Epithelial cell of prostate (primary cell): ENCODE data around the gene ZBTB20.

Source experiments
- DNase-seq: peaks from one replicate; pipeline ENCODE4 v3.0.0-alpha.2; 2011; ENCODE audit warnings: low read depth, low spot score
- H3K27ac ChIP-seq: fragments of 450-650 bp; 2 replicates; pipeline ENCODE4 v1.5.1; 2017; ENCODE audit warnings: mild to moderate bottlenecking

The ZBTB20 gene

DNA sequence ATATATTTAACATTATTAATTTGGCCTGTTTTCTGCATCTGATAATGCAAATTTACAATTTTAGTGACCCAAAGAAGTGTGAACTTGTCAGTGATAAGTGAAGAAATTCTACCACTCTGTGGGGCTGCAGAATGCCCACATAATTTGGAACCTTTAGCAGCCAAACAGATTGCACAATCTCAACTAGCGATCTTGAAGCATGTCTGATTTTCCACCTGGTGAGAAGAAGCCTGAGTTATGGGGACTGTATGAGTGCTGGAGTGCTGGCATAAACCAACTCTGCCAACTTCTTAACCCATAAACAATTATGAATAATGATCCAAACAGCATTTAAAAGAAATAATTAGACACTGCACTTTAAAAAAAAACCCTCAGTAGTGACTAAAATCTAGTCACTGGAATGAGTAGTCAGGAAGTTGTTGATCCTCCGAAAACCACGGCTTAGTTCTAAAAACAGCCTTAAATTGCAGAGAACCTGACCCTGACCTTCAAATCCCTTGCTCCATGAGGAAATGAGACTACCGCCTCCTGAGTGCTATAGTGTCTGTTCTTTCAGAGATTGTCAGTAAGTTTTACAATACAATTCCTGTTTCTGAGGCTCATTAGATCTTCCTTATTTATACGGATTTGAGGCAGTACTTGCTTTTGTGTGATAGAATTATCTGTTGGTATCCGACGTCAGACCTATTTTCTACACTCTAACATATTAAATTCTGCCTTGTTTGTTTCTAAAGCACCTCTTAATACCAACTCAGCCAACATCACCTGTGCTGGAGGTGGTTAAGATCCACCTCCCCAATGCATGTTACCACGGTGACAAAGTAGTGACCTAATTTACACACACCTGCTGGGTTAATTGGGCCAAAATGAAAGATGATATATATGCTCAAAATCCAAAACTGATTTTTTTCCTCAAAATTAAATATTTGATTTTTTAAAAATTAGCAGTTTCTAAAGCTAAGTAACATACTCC is 267.7 kb downstream of the ZBTB20 start:
- peak overlapping the region; percentile 1 for H3K27ac ChIP-seq
- no peak for DNase-seq

DNA sequence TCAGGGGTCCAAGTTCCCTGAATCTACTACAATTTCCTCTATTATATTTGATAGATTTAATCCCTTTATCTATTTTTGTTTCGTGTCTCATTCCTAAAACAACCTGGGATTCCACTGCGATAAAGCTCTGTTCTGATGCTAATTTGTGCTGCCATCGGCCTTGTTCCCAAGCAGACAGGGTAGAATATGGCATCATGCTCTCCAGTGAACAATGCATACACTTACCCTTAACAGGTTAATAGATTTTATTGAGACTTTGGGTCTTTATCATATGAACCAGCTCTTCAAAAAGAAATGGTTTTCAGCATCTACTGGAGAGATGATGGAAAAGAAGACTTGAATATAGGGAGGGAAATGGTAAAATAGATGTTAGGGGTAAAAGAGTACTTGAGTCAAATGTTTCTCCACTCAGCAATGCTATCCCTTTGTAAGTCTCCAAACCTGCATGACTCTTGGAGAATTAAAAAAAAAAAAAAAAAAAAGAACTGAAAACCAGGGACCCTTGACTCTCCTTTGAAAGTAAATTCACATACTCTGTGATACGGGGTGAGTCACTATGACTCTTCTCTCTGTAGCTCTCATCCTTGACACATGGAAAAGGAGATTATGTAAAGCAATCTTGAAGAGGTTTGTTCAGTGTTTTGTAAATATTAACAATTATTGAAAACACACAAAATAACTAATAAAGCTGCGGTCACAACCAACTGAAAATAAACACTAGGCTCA is 268.8 kb downstream of the ZBTB20 start:
- H3K27ac ChIP-seq, result no peak overlapping the region
- DNase-seq, result no peak

DNA sequence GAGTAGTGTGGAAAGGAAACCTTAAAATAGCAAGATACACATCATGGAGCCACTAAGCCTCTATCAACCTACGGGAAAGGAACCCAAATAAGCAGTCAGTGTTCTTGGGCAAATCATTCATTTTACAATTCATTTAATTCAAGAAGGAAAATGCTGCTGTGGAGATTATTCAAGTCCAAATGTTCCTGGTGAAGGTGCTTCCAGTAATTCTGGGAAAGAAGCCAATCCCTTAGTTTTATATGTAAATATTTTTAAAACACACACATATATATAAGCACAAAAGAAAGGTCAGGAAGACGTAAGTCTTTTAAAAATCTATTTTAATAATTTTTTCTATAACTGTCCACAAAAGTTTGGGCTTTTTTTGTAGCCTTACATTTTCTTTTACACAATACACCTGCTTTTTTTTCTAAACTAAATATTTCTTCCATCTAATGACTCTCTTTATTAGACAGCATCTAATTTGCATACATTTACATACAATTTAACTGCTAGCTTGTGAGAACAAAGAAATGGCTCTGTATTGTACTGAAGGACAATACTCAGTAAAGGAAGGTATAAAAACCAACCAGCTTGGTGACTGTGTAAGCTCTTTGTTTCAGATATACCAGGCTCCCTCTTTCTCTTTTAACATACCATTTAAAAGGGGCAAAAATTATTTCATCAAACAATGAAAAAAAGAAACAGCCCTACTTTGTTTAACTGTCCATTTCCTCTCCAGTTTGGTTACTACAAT is 269.5 kb downstream of the ZBTB20 start:
- no peak overlapping the region for H3K27ac ChIP-seq
- no peak for DNase-seq

DNA sequence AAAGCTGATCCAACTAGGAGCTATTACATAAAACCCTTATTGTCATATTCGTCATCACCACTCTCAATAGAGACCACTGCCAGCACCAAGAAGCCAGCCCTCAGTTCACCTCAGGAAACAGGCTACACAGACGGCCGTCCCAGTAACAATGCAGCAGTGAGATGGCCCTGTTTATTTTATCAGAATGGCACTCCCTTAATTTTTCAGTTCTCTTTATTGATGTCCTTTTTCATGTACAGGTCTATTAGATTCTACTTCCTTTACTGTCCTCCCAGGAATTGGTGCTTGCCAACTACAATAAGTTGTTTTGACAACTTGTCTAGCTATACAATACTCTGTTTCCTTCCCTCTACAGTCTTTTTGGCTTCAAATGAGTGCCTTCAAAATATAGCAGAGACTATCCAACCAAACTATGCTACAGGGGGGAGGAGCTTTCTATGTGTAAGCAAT is 272.5 kb downstream of the ZBTB20 start:
- H3K27ac ChIP-seq, result no peak overlapping the region
- DNase-seq, result no peak

DNA sequence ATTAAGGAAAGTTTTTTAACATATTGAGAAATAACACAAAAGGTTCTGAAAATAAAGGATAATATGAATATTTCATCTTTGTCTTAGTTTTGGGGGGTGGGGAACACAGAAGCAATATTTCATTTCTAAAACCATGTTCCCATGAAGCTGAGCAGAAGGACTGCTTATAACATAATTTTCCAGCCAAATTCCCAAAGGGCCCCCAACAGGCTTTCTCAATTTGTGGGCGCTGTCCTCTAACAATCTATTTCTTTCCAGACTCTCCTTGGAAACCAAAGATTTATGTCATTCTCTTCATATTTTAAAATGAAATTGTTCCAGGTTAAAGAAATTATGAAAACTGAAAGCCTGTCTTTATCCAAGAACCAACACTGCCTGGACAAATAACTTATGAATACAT is 273.5 kb downstream of the ZBTB20 start:
- DNase-seq, result no peak
- H3K27ac ChIP-seq, result no peak overlapping the region

DNA sequence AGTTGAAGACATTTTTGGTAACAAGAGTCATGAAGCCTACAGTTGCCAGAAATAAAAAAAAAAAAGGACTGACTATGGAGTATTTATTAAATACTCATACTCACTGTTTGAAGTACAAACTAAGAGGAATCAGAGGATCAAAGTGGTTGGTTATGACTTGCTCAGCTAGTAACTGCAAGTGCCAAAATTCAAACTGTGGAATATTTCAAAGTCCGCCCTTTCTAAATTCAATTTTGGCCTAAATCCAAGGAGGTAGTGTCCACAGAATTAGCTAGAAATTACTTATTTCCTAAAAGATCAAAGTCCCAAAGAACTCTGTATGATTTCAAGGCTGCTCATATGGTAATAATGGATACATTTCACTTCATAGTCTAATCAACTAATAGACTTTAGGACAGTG is 274.5 kb downstream of the ZBTB20 start:
- no peak for DNase-seq
- H3K27ac ChIP-seq, result no peak overlapping the region

DNA sequence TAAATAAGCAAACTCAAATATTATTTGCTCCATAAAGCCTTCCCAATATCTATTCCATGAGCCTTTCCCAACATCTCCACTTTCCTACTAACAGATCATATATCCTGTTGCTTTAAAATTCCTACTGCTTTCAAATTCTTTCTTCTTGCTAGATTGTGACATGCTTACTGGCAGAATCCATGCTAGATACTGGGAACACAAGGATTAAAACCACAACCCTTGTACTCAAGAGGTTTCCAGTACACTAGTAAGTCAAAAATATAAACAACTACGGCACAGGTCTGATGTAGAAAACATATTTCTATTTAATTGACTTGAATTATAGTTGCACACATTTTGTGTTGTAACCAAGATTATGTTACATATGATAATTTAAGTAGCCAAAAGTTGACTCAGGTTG is 275.0 kb downstream of the ZBTB20 start:
- no peak overlapping the region for H3K27ac ChIP-seq
- no peak for DNase-seq

DNA sequence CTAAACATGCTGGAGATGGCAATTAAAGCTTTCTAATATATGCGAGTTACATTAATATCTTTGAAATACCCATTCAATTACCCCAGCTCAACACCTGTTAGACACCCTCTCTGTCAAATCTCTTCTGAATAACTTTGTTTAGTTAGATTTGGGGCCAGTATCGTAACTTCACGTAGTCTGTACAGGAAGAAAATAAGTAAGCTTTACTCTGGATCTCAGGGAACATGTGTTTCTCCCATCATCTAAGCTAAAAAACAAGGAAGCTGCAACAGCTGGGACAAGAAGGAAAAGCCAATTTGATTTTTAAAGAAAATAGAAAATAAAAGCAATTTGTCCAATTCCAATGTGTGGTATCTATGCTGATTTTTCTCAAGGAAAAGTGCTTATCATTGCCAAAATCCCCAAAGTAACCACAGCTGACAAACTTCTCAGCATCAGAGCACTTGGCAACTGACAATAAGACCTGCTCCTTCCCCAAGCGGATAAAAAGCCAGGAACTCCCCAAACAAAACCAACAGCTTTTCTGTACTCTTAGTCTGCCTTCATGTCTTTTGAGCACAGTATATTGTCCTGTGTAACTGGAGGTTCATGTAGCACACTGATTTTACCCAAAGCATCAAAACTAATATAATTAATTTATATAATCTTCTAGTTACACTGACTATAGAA is 279.1 kb downstream of the ZBTB20 start:
- no peak overlapping the region for H3K27ac ChIP-seq
- DNase-seq, result no peak

DNA sequence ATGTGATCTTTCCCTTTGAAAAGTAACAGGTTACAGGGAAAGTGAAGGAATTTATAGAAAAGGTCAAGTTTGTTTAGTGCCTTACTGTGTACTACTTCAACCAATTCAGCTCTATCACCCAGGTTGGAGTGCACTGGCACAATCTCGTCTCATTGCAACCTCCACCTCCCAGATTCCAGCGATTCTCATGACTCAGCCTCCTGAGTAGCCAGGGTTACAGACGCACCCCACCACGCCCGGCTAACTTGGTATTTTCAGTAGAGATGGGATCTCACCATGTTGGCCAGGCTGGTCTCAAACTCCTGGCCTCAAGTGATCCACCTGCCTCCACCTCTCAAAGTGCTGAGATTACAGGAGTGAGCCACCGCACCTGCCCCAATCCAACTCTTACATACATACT is 279.7 kb downstream of the ZBTB20 start:
- H3K27ac ChIP-seq, result no peak overlapping the region
- DNase-seq, result no peak

DNA sequence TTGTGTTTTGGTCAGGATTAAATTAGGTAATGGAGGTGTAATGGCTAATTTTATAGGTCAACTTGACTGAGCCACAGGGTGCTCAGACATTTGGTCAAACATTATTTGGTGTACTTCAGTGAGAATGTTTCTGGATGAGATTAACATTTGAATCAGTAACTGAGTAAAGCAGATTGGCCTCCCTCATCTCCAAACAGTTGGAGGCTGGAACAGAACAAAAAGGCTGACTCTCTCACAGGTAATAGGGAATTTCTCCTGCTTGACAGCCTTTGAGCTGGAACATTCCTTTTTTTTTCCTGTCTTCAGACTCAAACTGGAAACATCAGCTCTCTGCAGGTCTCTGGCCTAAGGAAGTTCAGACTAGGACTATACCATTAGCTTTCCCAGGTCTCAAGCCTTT is 280.7 kb downstream of the ZBTB20 start:
- no peak for DNase-seq

DNA sequence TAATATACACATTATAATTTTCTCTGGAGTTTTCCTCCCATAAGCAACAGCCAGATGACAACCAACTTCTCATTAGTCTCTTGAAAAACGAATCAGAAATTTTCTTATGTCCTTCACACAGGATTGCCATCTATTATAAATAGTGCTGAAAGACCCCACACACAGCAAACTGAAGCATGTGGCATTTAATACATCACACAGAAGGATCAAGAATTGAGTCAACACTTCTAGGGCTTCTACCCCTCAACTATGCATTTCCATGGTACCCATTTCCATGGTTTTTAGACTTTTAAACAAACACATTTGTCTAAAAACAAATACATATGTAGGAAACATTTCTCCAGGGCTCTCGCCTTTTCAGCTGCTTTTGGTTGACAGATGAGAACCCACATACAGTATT is 282.1 kb downstream of the ZBTB20 start:
- no peak for DNase-seq
- no peak overlapping the region for H3K27ac ChIP-seq

More for the DNA sequence above, 280.7 kb downstream of the ZBTB20 start:
- no peak overlapping the region for H3K27ac ChIP-seq

DNA sequence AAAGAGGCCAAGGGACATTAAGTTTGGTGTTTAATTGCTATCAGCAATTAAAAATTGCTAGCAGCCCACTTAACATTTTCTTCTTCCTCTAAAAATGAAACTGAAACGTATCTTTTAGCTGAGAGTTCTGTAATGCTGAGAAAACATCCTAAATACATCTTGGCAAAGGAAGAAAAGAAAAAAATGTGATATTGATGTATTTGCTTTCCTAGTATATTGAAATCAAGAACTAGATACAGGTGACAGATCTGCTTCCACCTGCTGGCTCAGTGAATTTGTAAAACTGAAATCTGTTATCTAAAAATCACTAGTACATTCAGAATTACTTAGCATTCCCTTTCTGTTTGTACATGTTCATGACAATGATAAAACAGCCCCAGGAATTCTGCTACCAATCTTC is 283.2 kb downstream of the ZBTB20 start:
- H3K27ac ChIP-seq, result no peak overlapping the region
- no peak for DNase-seq

DNA sequence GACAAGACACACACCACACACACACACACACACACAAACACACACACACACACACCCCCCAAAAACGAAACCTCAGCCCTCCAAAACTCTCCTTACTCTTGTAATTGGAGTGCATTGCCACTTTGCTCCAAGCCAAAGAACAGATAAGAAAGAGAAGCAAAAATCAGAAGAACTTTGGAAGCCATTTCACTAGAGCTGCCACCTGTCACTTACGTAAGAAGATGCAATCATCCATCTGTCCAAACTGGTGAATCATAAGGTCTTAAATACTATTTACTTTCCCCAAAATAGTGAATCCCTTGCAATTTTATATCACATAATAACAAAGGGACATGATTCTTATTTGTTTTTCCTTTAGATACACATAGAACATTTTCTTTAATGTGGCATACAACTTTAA is 285.4 kb downstream of the ZBTB20 start:
- H3K27ac ChIP-seq, result no peak overlapping the region
- DNase-seq, result no peak

DNA sequence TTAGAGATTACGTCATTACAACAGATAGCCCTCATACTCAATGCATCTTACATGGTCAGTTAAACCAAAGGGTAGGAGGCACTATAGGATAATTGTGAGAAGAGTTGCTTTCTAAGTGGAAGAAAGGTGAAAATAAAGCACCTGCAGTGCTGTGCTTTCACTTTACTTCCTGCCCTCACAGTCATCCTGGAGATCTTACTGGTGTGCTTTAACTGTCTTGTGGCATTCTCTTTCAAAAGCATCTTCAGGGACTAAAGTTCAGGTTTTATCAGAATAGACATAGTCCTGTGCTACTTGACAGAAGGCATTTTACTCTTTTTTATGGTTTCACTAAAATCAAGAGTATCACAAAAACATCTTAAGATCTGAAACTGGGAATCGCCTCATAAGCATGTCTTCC is 286.6 kb downstream of the ZBTB20 start:
- no peak overlapping the region for H3K27ac ChIP-seq
- DNase-seq, result no peak

DNA sequence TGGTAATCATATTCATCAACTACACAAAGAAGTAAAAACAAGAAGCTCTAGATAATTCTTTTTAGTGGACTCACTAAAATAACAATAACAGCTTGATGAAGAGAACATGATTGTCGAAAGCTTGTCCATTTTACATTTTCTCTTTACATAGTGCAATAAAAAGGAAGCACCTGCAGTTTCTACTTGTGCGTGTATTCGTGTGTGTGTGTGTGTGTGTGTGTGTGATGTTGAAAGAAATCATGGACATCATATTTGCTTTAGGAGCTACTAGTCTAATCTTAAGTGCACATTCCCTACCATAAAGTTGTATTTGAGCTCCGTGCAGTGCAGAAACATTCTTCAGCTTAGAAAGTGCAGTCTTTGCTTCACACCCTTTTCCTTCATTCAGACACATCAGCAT is 288.8 kb downstream of the ZBTB20 start:
- no peak for DNase-seq
- H3K27ac ChIP-seq, result no peak overlapping the region

DNA sequence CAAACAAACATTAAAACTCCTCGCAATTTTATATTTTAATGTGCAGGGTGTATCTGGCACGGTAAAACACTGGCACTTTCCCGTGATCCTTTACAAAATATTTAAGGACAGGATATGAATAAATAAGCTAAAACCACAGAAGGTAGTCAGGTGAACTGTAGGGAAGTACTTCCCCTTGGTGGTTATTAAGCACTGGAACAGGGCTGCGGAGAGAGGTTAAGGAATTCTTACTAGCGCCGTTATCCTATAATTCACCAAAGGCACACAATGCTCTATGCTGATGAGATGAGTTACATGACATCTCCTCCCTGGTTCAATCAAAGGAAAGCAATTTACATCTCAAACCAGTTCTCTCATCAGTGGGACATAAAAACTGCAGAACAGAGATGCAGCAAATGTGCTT is 289.8 kb downstream of the ZBTB20 start:
- no peak for DNase-seq
- H3K27ac ChIP-seq, result no peak overlapping the region

DNA sequence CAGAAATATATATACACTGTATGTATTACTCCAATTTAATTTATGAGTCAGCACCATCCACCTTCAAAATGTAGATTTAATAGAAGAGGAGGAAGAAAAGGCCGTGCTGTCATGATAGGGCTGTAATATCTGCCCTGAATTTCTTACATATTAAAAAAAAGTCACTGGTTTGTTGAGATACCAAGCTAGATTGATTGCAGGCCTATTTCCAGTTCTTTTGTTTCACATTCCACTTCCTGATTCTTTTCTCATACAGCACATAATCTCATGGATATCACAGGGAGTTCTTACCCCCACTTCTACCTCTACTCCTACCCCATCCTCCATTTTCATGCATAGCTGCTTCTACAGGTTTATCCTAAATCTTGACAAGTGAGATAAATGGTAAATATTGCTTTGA is 290.3 kb downstream of the ZBTB20 start:
- H3K27ac ChIP-seq, result no peak overlapping the region
- DNase-seq, result no peak

DNA sequence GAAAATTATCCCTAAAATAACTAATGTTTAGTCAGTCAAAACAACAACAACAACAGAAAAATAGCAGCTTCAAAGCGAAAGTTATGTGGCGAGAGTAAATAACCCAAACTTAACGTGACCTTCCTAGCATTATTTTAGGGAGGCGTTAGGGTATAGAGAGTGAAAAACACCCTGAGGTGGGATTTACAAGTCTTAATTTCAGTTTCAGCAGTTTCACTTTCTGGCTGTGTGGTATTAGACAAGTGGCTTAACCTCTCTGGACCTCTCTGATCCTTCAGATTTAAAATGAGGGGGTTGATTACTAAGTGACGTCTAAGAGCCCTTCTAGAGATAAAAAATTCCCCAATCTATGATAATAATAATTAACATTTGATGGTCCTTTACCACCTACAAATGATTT is 291.2 kb downstream of the ZBTB20 start:
- no peak overlapping the region for H3K27ac ChIP-seq
- DNase-seq, result no peak

DNA sequence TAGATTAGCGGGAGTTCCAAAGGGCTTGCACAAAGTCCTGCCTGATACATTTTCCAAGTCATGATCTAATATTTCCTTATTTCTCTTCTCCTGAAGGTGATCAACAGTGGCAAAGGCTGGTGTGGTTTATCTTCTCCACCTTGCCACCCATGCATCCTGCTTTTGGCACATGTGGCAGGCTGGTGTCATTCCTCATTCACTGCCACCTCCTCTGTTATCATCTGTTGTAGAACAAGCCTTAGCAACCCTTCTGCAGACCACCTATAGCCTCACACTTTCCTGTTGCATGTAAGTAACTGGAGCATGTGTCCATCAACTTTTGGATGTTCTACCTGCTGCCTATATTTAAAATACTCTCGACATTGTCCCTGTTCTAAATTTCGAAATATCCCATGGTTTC is 294.1 kb downstream of the ZBTB20 start:
- no peak overlapping the region for H3K27ac ChIP-seq
- no peak for DNase-seq

DNA sequence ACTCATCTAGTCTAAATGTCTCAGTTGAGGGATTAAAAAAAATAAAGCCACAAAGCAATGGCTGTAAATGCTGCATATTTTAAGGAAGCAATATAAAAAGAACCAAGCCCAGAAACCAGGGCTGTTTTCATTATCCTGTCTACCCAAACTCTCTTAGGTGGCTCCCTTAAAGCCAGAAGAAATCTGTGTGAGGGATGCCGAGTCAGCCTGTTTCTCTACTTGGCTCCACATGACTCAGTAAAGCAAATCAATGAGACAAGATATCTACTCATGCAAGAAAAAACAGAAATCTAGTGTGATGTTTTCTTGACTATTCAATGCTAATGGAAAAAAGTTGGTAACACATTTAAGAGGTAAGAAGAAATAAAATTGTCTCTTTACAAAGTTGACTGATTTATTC is 296.2 kb downstream of the ZBTB20 start:
- H3K27ac ChIP-seq, result no peak overlapping the region
- no peak for DNase-seq
